H1 (cell line): ENCODE measurements around the gene P2RX5. TPM values are rescaled to one million over a fixed set of nuclear protein-coding genes. Genes with fewer than 3 reads are reported as not detected.

Experiments
- CTCF ChIA-PET: fragments of 300-600 bp; sonication (Branson Sonifier 250); formaldehyde crosslinking; loops from one replicate; lab custom pipeline; 2021; ENCODE audit not compliant: partially characterized antibody; lab: Charles Lee
- POLR2A ChIA-PET: fragments of 300-600 bp; sonication (Branson Sonifier 250); formaldehyde crosslinking; loops from one replicate; lab custom pipeline; 2021; ENCODE audit warnings: inconsistent platforms; ENCODE audit not compliant: partially characterized antibody; lab: Charles Lee
- DNase-seq, 2 experiments: peaks; one replicate each; pipeline versions ENCODE4 v3.0.0 to v3.0.0-alpha.2; 2010 to 2022; ENCODE audit warnings: low spot score in 2 of 2, low read depth in 1 of 2, mixed read lengths in 1 of 2
- FAIRE-seq: peaks from 2 replicates; lab custom pipeline; 2011; peaks lifted over from hg19 to GRCh38; lab: Jason Lieb, UNC
- H2AFZ ChIP-seq: 2 replicates; pipeline ENCODE4 v1.8.1; 2012; ENCODE audit warnings: low read length, inconsistent platforms
- H2AK5ac ChIP-seq: 2 replicates; pipeline ENCODE4 v1.6.1; 2013; ENCODE audit warnings: low read depth, low read length
- H2BK120ac ChIP-seq: replicated peaks from 2 replicates; pipeline ENCODE3; 2013; ENCODE audit warnings: low read depth, low read length, inconsistent platforms
- H2BK12ac ChIP-seq: 2 replicates; pipeline ENCODE4 v1.6.1; 2013; ENCODE audit warnings: low read depth, low read length
- H2BK15ac ChIP-seq: 2 replicates; pipeline ENCODE4 v1.6.1; 2013; ENCODE audit warnings: low read length
- H2BK20ac ChIP-seq: 2 replicates; pipeline ENCODE4 v1.6.1; 2013; ENCODE audit warnings: low read length
- H2BK5ac ChIP-seq: 2 replicates; pipeline ENCODE4 v1.6.1; 2013; ENCODE audit warnings: low read depth, low read length
- H3K14ac ChIP-seq: 2 replicates; pipeline ENCODE4 v1.6.1; 2013; ENCODE audit warnings: inconsistent platforms; ENCODE audit not compliant: insufficient read length
- H3K18ac ChIP-seq: 2 replicates; pipeline ENCODE4 v1.6.1; 2013; ENCODE audit warnings: low read length; ENCODE audit errors: extremely low read depth
- H3K23ac ChIP-seq: 2 replicates; pipeline ENCODE4 v1.6.1; 2013; ENCODE audit warnings: inconsistent platforms; ENCODE audit not compliant: insufficient read length
- H3K23me2 ChIP-seq: 2 replicates; pipeline ENCODE4 v1.6.1; 2013; ENCODE audit warnings: low read depth, low read length
- H3K27ac ChIP-seq: 2 replicates; pipeline ENCODE4 v1.6.1; 2011; ENCODE audit warnings: low read depth, low read length, inconsistent platforms
- H3K27me3 ChIP-seq, 4 experiments: replicated peaks in 1 of 4; 1 replicate in 1 of 4; 2 replicates in 3 of 4; pipeline versions ENCODE4 v1.6.1 to v1.8.1; 2011 to 2013; ENCODE audit warnings: low read length in 3 of 4, mild to moderate bottlenecking in 3 of 4, inconsistent platforms in 2 of 4, mixed read lengths in 2 of 4, moderate library complexity in 1 of 4; ENCODE audit not compliant: control insufficient read depth in 3 of 4, insufficient read depth in 3 of 4; ENCODE audit errors: extremely low read depth in 1 of 4
- H3K36me3 ChIP-seq, 4 experiments: 2 replicates each; pipeline versions ENCODE4 v1.6.1 to v1.8.1; 2011 to 2013; ENCODE audit warnings: mild to moderate bottlenecking in 4 of 4, low read length in 3 of 4, moderate library complexity in 2 of 4, control low read depth in 1 of 4, inconsistent platforms in 1 of 4; ENCODE audit not compliant: insufficient read depth in 4 of 4, control insufficient read depth in 2 of 4
- H3K4ac ChIP-seq: replicated peaks from 2 replicates; pipeline ENCODE3; 2013; ENCODE audit warnings: low read length, low read depth, mixed read lengths, inconsistent platforms; ENCODE audit not compliant: insufficient read length
- H3K4me1 ChIP-seq, 4 experiments: replicated peaks in 1 of 4; 1 replicate in 1 of 4; 2 replicates in 3 of 4; pipeline versions ENCODE4 v1.6.1 to v1.8.1; 2011 to 2013; ENCODE audit warnings: low read length in 3 of 4, inconsistent platforms in 2 of 4, mixed read lengths in 1 of 4; ENCODE audit not compliant: insufficient read depth in 4 of 4, control insufficient read depth in 3 of 4
- H3K4me2 ChIP-seq, 2 experiments: 2 replicates each; pipeline versions ENCODE4 v1.6.1 to v1.8.1; 2011 to 2013; ENCODE audit warnings: low read depth in 2 of 2, low read length in 2 of 2, control low read depth in 1 of 2, inconsistent platforms in 1 of 2, mild to moderate bottlenecking in 1 of 2; ENCODE audit not compliant: insufficient read depth in 1 of 2
- H3K4me3 ChIP-seq, 4 experiments: fragments of 200-600, 300-600 bp in 1 of 4; sonication (generic), shearing (Covaris generic), sonication (Bioruptor Twin) in 1 of 4; 2 replicates each; pipeline versions ENCODE4 v1.5.1 to v1.8.1; 2011 to 2016; ENCODE audit warnings: low read length in 4 of 4, low read depth in 3 of 4, control low read depth in 2 of 4, inconsistent platforms in 2 of 4, mild to moderate bottlenecking in 2 of 4, mixed read lengths in 1 of 4, moderate library complexity in 1 of 4; ENCODE audit not compliant: insufficient read depth in 2 of 4; ENCODE audit errors: extremely low read depth in 1 of 4
- H3K56ac ChIP-seq: replicated peaks from 2 replicates; pipeline ENCODE3; 2013; ENCODE audit warnings: low read depth, mild to moderate bottlenecking, mixed read lengths, low read length, inconsistent platforms; ENCODE audit not compliant: insufficient read length
- H3K79me1 ChIP-seq: 2 replicates; pipeline ENCODE4 v1.6.1; 2013; ENCODE audit warnings: low read depth, low read length, control low read depth
- H3K79me2 ChIP-seq, 2 experiments: 2 replicates each; pipeline versions ENCODE4 v1.6.1 to v1.8.1; 2012 to 2013; ENCODE audit warnings: low read length in 2 of 2, mild to moderate bottlenecking in 2 of 2, inconsistent platforms in 1 of 2; ENCODE audit not compliant: insufficient read depth in 2 of 2, control insufficient read depth in 1 of 2
- H3K9ac ChIP-seq, 4 experiments: replicated peaks in 1 of 4; 1 replicate in 1 of 4; 2 replicates in 3 of 4; pipeline versions ENCODE4 v1.6.1 to v1.8.1; 2011 to 2013; ENCODE audit warnings: low read depth in 3 of 4, low read length in 3 of 4, control low read depth in 2 of 4, mild to moderate bottlenecking in 2 of 4, moderate library complexity in 2 of 4, inconsistent platforms in 1 of 4; ENCODE audit errors: extremely low read depth in 1 of 4
- H3K9me3 ChIP-seq, 2 experiments: 2 replicates each; pipeline versions ENCODE4 v1.6.1 to v1.8.1; 2012 to 2013; ENCODE audit warnings: mild to moderate bottlenecking in 2 of 2, moderate library complexity in 2 of 2, control low read depth in 1 of 2, inconsistent platforms in 1 of 2, low read depth in 1 of 2, low read length in 1 of 2, mixed read lengths in 1 of 2; ENCODE audit not compliant: insufficient read depth in 2 of 2
- H4K20me1 ChIP-seq, 2 experiments: replicated peaks in 1 of 2; 2 replicates each; pipeline versions ENCODE3 to v1.8.1; 2011 to 2013; ENCODE audit warnings: inconsistent platforms in 2 of 2, low read length in 2 of 2, mild to moderate bottlenecking in 1 of 2; ENCODE audit not compliant: insufficient read depth in 2 of 2, control insufficient read depth in 1 of 2
- H4K5ac ChIP-seq: 2 replicates; pipeline ENCODE4 v1.6.1; 2013; ENCODE audit warnings: low read length, low read depth, mixed read lengths, inconsistent platforms; ENCODE audit not compliant: insufficient read length
- H4K8ac ChIP-seq: 2 replicates; pipeline ENCODE4 v1.8.0; 2013; ENCODE audit warnings: mild to moderate bottlenecking, moderate library complexity, low read length, inconsistent platforms; ENCODE audit not compliant: insufficient read depth; ENCODE audit errors: extremely low read depth
- H4K91ac ChIP-seq: replicated peaks from 2 replicates; pipeline ENCODE3; 2013; ENCODE audit warnings: low read length, mixed read lengths, inconsistent platforms; ENCODE audit not compliant: insufficient read length
- KDM1A ChIP-seq: fragments of 200-600, 300-600 bp; sonication (generic); IDR thresholded peaks from 2 replicates; pipeline ENCODE4 v1.7.1; 2016; ENCODE audit warnings: mild to moderate bottlenecking, low read length, borderline replicate concordance
- WGBS, 2 experiments: shearing (Covaris generic) in 1 of 2; methylation state at CpG; one replicate each; pipeline versions ENCODE4 v1.1.6 to v1.1.7; 2013 to 2015; ENCODE audit warnings: low lambda C conversion rate in 2 of 2, mixed read lengths in 2 of 2, inconsistent platforms in 1 of 2, low coverage in 1 of 2, missing lambda C conversion rate in 1 of 2; ENCODE audit not compliant: insufficient replicate concordance in 2 of 2, insufficient coverage in 1 of 2, insufficient read length in 1 of 2; ENCODE audit errors: extremely low coverage in 1 of 2, missing lambda C conversion rate in 1 of 2; 5-methylcytosine and 5-hydroxymethylcytosine counted together
- polyA plus RNA-seq, 7 experiments: library from polyadenylated mRNA; depleted of rRNA in 3 of 7; stranded (reverse) in 5 of 7; unstranded in 2 of 7; fragments of >200 nt in 5 of 7; fragments of 200-250 nt in 2 of 7; gene quantifications; 1 replicate in 5 of 7; 2 replicates in 1 of 7; 4 replicates in 1 of 7; pipeline versions ENCODE4 v1.2.1 to v1.2.3, GENCODE V29; 2011 to 2013; ENCODE audit warnings: missing spikeins in 2 of 7, mixed read lengths in 2 of 7
- total RNA-seq: library from RNA; stranded (reverse); fragmentation: NEBNext Ultra II Directional; extraction: Animal tissue kit (Norgen Biotek cat#: 25700); gene quantifications from 2 replicates; pipeline ENCODE4 v1.2.1, GENCODE V29; 2021
- TF ChIP-seq, protein P1 (sequence below): IDR thresholded peaks from 2 replicates; pipeline ENCODE4 v1.6.1; 2012; ENCODE audit warnings: inconsistent platforms

P2RX5 gene
- total and polyA plus RNA-seq, 2 of the 8 experiments (the other 6 are each of a cell fraction or from before 2014, with no cell fraction given) = 12.0 to 15.6 TPM

DNA sequence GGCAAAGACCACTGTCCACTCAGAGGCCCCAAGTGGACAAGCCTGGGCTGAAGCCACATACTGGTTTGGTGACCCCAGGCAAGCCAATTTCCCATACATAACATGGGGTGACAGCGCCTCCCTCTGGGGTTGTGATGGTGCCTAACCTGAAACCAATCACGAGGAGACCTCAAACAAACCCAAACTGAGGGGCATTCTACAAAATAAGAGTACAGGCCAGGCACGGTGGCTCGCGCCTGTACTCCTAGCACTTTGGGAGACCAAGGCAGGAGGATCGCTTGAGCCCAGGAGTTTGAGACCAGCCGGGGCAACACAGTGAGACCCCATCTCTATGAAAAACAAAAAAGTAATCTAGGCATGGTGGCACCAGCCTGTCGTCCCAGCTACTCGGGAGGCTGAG lies 3.6 kb downstream of the P2RX5 start:
- Histone ChIP-seq H3K23ac (no peak overlapping the region), H3K4ac (no peak overlapping the region), H3K79me1 (no peaks in the 10 kb centered on the region), H2BK15ac (no peak overlapping the region), H2BK12ac (no peak overlapping the region), H4K8ac (no peak overlapping the region), H3K9ac (no peak overlapping the region; a peak in 1 of 7 replicates), H2AFZ (no peak overlapping the region), H4K91ac (no peak overlapping the region), H4K20me1 (peaks cover 0 to 8% of the 10 kb centered on the region in 2 experiments), H3K18ac (no peak overlapping the region), H3K27me3 (peaks cover 0 to 22% (median 13%) of the 10 kb centered on the region in 4 experiments; a peak in 6 of 7 replicates), H3K27ac (no peak overlapping the region), H3K36me3 (no peaks in the 10 kb centered on the region), H3K14ac (no peak overlapping the region), H3K9me3 (no peaks in the 10 kb centered on the region), H3K56ac (no peak overlapping the region), H2AK5ac (no peak overlapping the region), H3K4me3 (no peak overlapping the region), H3K4me1 (peaks cover 0 to 14% (median 8%) of the 10 kb centered on the region in 4 experiments; a peak in 5 of 7 replicates), H3K79me2 (no peaks in the 10 kb centered on the region), H2BK120ac (no peak overlapping the region), H3K23me2 (peaks cover 9% of the 10 kb centered on the region; the same call in 1 of the 2 replicates), H2BK20ac (no peak overlapping the region), H2BK5ac (no peak overlapping the region), H3K4me2 (no peak overlapping the region), H4K5ac (no peak overlapping the region)
- CTCF ChIA-PET = interaction anchor here (0.7 to 3.3 kb wide), 14 partner anchors 9 to 97 kb away, joined by 3 to 29 read pairs (median 5); partner anchors contain the start of genes EMC6 and TAX1BP3
- 85% methylated on average over 9 of the region's 9 CpGs; no CpG with 5 or more reads in 1 of the 2 experiments for WGBS, 2 experiments
- FAIRE-seq = no peak
- peak in 1 of 2 experiments; percentile 59 for DNase-seq
- POLR2A ChIA-PET = no interaction called here
- TF ChIP-seq, protein P1, sequence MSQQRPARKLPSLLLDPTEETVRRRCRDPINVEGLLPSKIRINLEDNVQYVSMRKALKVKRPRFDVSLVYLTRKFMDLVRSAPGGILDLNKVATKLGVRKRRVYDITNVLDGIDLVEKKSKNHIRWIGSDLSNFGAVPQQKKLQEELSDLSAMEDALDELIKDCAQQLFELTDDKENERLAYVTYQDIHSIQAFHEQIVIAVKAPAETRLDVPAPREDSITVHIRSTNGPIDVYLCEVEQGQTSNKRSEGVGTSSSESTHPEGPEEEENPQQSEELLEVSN = no peak
- peak; percentile 70; the same call in 1 of the 2 replicates for TF ChIP-seq KDM1A
